ENCODE measurements around the gene CELF1.

- no peak for TF ChIP-seq CTCF (IDR thresholded peaks at IDR 0.05)
- no peak for TF ChIP-seq POLR2A (IDR thresholded peaks at IDR 0.05)
Observed at GRCh38 chr11:47565340-47566148, 12.6 kb upstream of the CELF1 start, which contains the start of gene PTPMT1.
